GM19025 (cell line): ENCODE measurements around the gene KIF5C.
"Not testable (repeated sequence)": the region's sequence is repeated elsewhere in the genome, so short reads cannot be mapped to it uniquely, and the experiment has no call there.

Experiments used
- ATAC-seq: cut with Tn5 transposase; IDR thresholded peaks from one replicate; pipeline ENCODE4 v1.9.1; 2021; ENCODE audit warnings: mild to moderate bottlenecking, low read depth, moderate library complexity; ENCODE audit not compliant: unreplicated experiment

Gene KIF5C

GRCh38 chr2:148959745-148960144 is 84.7 kb downstream of the KIF5C start:
- ATAC-seq: no peak

- ATAC-seq: no peak
These were observed 85.5 kb downstream of the KIF5C start for GRCh38 chr2:148960483-148960882.

- ATAC-seq: no peak
These were observed 88.4 kb downstream of the KIF5C start for GRCh38 chr2:148963461-148963860.

- ATAC-seq: no peak
These were observed 90.8 kb downstream of the KIF5C start for GRCh38 chr2:148965623-148966437.

- no peak for ATAC-seq
These were observed 91.4 kb downstream of the KIF5C start for GRCh38 chr2:148966438-148966758.

- no peak for ATAC-seq
These were observed 92.0 kb downstream of the KIF5C start for GRCh38 chr2:148967056-148967455.

GRCh38 chr2:148967578-148967977 is 92.6 kb downstream of the KIF5C start:
- no peak for ATAC-seq

GRCh38 chr2:148968301-148968700 is 93.3 kb downstream of the KIF5C start:
- ATAC-seq: no peak

GRCh38 chr2:148968776-148969319 is 93.8 kb downstream of the KIF5C start:
- no peak for ATAC-seq

- ATAC-seq: no peak
These were observed 94.6 kb downstream of the KIF5C start for GRCh38 chr2:148969659-148970061.

GRCh38 chr2:148970385-148970784 is 95.4 kb downstream of the KIF5C start:
- no peak for ATAC-seq

- ATAC-seq: no peak
These were observed 96.5 kb downstream of the KIF5C start for GRCh38 chr2:148971547-148971946.

- ATAC-seq: no peak
These were observed 99.1 kb downstream of the KIF5C start for GRCh38 chr2:148974095-148974494.

GRCh38 chr2:148978026-148978685 is 103.1 kb downstream of the KIF5C start:
- ATAC-seq: no peak

- no peak for ATAC-seq
These were observed 103.7 kb downstream of the KIF5C start for GRCh38 chr2:148978706-148979105.

GRCh38 chr2:148979164-148979918 is 104.3 kb downstream of the KIF5C start:
- ATAC-seq: no peak

- no peak for ATAC-seq
These were observed 104.9 kb downstream of the KIF5C start for GRCh38 chr2:148979919-148980277.

- not testable (repeated sequence) for ATAC-seq
These were observed 105.5 kb downstream of the KIF5C start for GRCh38 chr2:148980496-148980895.

GRCh38 chr2:148981324-148981723 is 106.3 kb downstream of the KIF5C start:
- ATAC-seq: no peak

- ATAC-seq: no peak
These were observed 106.8 kb downstream of the KIF5C start for GRCh38 chr2:148981781-148982180.

- ATAC-seq: no peak
These were observed 107.3 kb downstream of the KIF5C start for GRCh38 chr2:148982282-148982681.
